ENCODE results near the gene ETV7.

Gene ETV7

DNA sequence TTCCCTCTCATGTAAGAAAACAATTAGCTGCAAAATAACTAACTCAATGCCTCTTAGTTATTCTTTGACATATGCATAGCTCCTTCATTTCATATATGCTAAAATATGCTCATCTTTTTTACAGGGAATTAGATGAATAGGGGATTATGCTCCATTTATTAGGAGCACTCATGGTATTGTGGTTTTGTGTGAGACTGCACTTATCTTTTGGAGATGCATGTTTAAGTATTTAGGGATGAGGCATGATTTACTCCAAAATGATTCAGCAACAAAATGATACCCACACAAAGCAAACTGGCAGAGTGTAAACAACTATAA, 59.6 kb downstream of the ETV7 start:
- no peak for TF ChIP-seq TEAD4 (IDR thresholded peaks at IDR 0.05)
- TF ChIP-seq FOXM1 (IDR thresholded peaks at IDR 0.05; ENCODE audit: borderline replicate concordance, low read depth): no peak
- TF ChIP-seq NFIC (IDR thresholded peaks at IDR 0.05): no peak
- TF ChIP-seq RAD21 (IDR thresholded peaks at IDR 0.05; ENCODE audit: low read depth): no peak
- no peak for TF ChIP-seq CREB1 (IDR thresholded peaks at IDR 0.05; ENCODE audit: low read depth)
- TF ChIP-seq CEBPB (IDR thresholded peaks at IDR 0.05): no peak
- TF ChIP-seq, protein P1, sequence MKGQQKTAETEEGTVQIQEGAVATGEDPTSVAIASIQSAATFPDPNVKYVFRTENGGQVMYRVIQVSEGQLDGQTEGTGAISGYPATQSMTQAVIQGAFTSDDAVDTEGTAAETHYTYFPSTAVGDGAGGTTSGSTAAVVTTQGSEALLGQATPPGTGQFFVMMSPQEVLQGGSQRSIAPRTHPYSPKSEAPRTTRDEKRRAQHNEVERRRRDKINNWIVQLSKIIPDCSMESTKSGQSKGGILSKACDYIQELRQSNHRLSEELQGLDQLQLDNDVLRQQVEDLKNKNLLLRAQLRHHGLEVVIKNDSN (IDR thresholded peaks at IDR 0.05): no peak
- TF ChIP-seq EP300 (IDR thresholded peaks at IDR 0.05; ENCODE audit: borderline replicate concordance): no peak
- no peak for TF ChIP-seq TCF12 (IDR thresholded peaks at IDR 0.05; ENCODE audit: low read depth)
- TF ChIP-seq EGR1 (IDR thresholded peaks at IDR 0.05): no peak
- TF ChIP-seq YY1 (IDR thresholded peaks at IDR 0.05; ENCODE audit: low read depth): no peak
- TF ChIP-seq TAF1 (IDR thresholded peaks at IDR 0.05; ENCODE audit: low read depth): no peak
- TF ChIP-seq, protein P2, sequence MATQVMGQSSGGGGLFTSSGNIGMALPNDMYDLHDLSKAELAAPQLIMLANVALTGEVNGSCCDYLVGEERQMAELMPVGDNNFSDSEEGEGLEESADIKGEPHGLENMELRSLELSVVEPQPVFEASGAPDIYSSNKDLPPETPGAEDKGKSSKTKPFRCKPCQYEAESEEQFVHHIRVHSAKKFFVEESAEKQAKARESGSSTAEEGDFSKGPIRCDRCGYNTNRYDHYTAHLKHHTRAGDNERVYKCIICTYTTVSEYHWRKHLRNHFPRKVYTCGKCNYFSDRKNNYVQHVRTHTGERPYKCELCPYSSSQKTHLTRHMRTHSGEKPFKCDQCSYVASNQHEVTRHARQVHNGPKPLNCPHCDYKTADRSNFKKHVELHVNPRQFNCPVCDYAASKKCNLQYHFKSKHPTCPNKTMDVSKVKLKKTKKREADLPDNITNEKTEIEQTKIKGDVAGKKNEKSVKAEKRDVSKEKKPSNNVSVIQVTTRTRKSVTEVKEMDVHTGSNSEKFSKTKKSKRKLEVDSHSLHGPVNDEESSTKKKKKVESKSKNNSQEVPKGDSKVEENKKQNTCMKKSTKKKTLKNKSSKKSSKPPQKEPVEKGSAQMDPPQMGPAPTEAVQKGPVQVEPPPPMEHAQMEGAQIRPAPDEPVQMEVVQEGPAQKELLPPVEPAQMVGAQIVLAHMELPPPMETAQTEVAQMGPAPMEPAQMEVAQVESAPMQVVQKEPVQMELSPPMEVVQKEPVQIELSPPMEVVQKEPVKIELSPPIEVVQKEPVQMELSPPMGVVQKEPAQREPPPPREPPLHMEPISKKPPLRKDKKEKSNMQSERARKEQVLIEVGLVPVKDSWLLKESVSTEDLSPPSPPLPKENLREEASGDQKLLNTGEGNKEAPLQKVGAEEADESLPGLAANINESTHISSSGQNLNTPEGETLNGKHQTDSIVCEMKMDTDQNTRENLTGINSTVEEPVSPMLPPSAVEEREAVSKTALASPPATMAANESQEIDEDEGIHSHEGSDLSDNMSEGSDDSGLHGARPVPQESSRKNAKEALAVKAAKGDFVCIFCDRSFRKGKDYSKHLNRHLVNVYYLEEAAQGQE (IDR thresholded peaks at IDR 0.05; ENCODE audit: low read depth): no peak
- TF ChIP-seq, protein P3, sequence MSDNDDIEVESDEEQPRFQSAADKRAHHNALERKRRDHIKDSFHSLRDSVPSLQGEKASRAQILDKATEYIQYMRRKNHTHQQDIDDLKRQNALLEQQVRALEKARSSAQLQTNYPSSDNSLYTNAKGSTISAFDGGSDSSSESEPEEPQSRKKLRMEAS (IDR thresholded peaks at IDR 0.05): no peak
- TF ChIP-seq ZBTB7A (IDR thresholded peaks at IDR 0.05; ENCODE audit: low read depth): no peak

DNA sequence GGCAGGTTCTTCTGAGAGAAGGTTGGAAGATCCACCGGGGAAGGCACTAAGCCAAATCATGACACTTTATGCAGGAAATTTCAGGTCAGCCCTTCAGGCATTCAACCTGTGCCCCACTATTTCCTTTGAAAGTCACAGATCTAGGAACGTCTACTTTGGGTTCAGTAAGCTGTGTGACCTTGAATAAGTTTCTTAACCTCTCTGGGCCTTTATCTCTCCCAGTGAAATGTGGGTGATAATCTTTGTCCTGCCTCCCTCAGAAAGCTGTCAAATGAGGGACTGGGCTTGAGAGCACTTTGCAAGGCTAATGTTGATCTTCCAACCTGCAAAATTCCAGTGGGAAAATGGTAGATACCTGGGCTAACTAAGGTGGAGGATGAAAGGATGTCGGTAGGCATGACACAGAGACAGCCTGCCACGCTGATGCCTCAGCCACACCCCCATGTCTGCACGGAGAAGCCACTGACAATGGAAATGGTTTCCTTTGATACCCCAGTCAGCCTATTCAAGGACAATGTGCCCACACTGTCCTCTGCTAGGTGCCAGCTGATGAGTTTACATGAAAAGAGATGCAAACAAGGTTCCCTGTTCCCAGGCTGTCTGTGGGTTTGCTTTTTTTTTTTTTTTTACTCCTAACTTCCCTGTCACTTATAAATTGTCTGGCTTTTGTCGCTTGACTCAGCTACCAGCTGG, 60.1 kb downstream of the ETV7 start:
- TF ChIP-seq RAD21 (IDR thresholded peaks at IDR 0.05; ENCODE audit: low read depth) (no peak), TEAD4 (IDR thresholded peaks at IDR 0.05) (no peak), EP300 (IDR thresholded peaks at IDR 0.05; ENCODE audit: borderline replicate concordance) (no peak), TCF12 (IDR thresholded peaks at IDR 0.05; ENCODE audit: low read depth) (no peak), EGR1 (IDR thresholded peaks at IDR 0.05) (no peak), FOXM1 (IDR thresholded peaks at IDR 0.05; ENCODE audit: borderline replicate concordance, low read depth) (no peak), CREB1 (IDR thresholded peaks at IDR 0.05; ENCODE audit: low read depth) (no peak), YY1 (IDR thresholded peaks at IDR 0.05; ENCODE audit: low read depth) (no peak), NFIC (IDR thresholded peaks at IDR 0.05) (no peak), CEBPB (IDR thresholded peaks at IDR 0.05) (no peak), TAF1 (IDR thresholded peaks at IDR 0.05; ENCODE audit: low read depth) (no peak), ZBTB7A (IDR thresholded peaks at IDR 0.05; ENCODE audit: low read depth) (no peak)
- TF ChIP-seq, protein P1 (IDR thresholded peaks at IDR 0.05): no peak
- TF ChIP-seq, protein P3 (IDR thresholded peaks at IDR 0.05): no peak
- TF ChIP-seq, protein P2 (IDR thresholded peaks at IDR 0.05; ENCODE audit: low read depth): no peak

DNA sequence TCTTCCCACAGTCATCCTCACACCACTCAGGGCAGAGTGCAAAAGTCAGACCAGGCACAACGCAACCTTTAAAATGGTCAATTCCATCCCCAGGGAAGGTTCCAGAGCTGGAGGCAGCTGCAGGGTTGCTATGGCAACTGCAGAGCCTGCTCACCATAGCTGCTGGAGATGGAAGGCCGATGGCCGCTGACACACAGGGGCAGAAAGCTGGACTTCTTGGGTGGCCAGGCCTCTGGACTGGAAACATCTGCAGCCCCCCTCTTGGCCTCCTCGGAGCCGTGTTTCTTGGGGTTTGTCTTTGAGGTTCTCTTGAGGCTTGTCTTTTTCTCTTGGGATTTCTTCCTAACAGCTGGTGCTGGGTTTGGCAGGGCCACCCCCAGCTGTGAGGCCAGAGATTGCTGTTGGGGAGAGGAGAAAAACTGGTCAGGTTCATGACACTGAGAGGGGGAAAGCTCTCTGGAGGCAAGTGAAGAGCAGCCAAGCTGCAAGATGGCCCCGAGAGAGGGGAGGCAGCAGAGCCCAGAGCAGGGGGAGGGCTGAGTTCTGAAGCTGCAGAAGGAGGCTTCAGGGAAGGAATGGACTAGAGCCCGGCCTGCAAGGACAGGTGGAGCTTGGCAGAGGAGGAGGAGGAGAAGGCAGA, 61.0 kb downstream of the ETV7 start:
- TF ChIP-seq FOXM1 (IDR thresholded peaks at IDR 0.05; ENCODE audit: borderline replicate concordance, low read depth): no peak
- TF ChIP-seq TEAD4 (IDR thresholded peaks at IDR 0.05): no peak
- TF ChIP-seq TAF1 (IDR thresholded peaks at IDR 0.05; ENCODE audit: low read depth): no peak
- TF ChIP-seq, protein P2 (IDR thresholded peaks at IDR 0.05; ENCODE audit: low read depth): no peak
- TF ChIP-seq RAD21 (IDR thresholded peaks at IDR 0.05; ENCODE audit: low read depth): no peak
- no peak for TF ChIP-seq NFIC (IDR thresholded peaks at IDR 0.05)
- TF ChIP-seq, protein P3 (IDR thresholded peaks at IDR 0.05): no peak
- TF ChIP-seq CEBPB (IDR thresholded peaks at IDR 0.05): no peak
- no peak for TF ChIP-seq EGR1 (IDR thresholded peaks at IDR 0.05)
- no peak for TF ChIP-seq EP300 (IDR thresholded peaks at IDR 0.05; ENCODE audit: borderline replicate concordance)
- no peak for TF ChIP-seq TCF12 (IDR thresholded peaks at IDR 0.05; ENCODE audit: low read depth)
